HG03060 (cell line): ENCODE results near the gene BCL6B.
"Not testable (repeated sequence)": the region's sequence is repeated elsewhere in the genome, so short reads cannot be mapped to it uniquely, and the experiment has no call there.

Experiments used
- ATAC-seq: cut with Tn5 transposase; IDR thresholded peaks from one replicate; pipeline ENCODE4 v1.9.1; 2021; ENCODE audit warnings: low read depth, moderate number of reproducible peaks; ENCODE audit not compliant: unreplicated experiment

BCL6B gene, protein sequence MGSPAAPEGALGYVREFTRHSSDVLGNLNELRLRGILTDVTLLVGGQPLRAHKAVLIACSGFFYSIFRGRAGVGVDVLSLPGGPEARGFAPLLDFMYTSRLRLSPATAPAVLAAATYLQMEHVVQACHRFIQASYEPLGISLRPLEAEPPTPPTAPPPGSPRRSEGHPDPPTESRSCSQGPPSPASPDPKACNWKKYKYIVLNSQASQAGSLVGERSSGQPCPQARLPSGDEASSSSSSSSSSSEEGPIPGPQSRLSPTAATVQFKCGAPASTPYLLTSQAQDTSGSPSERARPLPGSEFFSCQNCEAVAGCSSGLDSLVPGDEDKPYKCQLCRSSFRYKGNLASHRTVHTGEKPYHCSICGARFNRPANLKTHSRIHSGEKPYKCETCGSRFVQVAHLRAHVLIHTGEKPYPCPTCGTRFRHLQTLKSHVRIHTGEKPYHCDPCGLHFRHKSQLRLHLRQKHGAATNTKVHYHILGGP

DNA sequence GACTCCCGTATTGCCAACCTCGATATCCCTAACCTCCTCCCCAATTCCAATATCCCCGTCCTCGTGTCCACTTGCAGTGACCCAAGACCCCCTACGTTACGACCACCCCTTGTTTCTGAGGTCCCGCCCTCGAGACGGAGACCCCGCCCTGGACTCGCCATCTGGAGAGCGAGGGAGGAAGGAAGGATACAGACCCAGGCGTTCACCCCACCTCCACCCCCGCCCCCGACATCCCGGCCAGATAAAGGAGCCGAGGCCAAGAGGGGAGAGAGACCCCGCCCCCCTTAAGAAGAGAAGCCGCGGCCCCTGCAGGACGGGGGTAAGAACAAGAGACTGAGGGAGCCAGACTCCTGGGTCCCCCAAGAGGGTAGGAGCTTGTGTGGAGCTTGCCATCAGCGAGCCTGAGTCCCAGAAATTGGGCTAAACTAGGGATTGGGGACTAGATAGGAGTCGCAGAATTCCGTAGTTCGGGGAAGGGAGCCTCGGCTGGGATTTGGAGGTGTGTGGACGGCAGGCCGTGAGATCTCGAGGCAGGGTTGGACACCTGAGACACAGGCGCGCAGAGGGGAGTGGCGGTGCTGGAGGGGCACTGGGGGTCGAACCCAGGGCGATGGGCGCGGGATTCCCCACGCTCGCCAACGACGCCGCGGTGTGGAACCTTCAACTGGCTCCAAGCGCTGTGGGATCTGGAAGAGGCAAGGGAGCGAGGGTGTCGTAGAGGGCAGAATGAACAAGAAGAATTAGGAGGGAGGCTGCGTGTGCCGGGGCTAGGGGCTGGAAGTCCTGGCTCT, at the start of gene BCL6B:
Gene BCL6B (plus strand): TSS at position 270 of the 791 bp plus-strand sequence. CDS start 622 bp downstream, outside the sequence.
- no peak for ATAC-seq

DNA sequence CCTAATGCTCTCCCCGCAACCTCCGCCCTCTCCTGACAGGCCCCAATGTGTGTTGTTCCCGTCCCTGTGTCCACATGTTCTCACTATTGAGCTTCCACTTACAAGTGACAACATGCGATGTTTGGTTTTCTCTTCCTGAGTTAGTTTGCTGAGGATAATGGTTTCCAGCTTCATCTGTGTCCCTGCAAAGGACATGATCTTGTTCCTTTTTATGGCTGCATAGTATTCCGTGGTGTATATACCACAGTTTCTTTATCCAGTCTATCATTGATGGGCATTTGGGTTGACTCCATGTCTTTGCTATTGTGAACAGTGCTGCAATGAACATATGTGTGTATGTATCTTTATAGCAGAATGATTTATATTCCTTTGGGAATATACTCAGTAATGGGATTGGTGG, 43.4 kb upstream of the BCL6B start:
- not testable (repeated sequence) for ATAC-seq

DNA sequence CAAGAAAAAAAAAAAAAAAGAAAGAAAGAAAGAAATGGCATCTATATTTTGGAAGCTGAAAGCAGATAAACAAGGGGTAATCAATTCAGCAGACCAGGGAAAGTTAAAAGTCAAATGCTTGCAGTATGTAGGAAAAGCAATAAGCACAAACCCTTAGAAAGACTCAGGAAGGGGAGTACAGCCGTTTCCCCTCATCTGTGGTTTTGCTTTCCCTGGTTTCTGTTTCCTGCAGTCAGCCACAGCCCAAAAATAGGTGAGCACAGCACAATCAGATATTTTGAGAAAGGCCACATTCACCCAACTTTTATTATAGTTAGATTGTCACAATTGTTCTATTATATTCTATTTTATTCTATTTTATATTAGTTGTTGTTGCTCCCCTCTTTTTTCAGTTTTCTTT, 41.4 kb upstream of the BCL6B start:
- no peak for ATAC-seq

DNA sequence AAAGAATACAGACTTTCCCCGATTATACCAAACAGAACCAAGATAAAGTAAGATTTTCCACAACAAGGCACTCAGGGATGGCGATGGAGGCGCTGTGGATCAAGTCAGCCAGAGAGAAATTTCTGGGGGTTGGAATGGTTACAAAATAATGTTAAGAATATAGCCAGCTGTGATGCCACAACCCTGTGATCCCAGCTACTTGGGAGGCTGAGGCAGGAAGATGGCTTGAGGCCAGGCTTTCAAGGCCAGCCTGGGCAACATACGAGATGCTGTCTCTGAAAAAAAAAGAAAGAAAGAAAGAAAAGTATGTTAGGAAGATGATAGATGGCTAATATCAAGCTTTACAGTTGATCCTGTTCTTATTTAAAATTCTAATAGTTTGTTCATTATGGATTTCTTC, 37.6 kb upstream of the BCL6B start:
- no peak for ATAC-seq

DNA sequence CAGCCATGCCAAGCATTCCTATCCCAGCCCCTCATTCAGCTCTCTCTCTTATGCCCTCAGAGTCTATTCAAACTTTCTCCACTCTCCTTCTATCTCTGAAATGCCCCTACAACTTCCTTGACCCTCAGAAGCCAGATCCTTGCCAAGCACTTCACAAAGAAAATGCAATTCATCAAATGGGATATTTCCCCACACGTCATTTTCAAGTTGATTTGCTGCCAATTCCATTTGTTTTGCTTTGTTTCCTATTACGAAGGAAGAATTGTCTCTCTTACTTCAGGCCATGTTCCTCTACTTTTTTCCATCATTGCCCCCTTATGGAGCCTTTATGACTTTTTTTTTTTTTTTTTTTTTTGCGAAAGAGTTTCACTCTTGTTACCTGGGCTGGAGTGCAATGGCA, 36.2 kb upstream of the BCL6B start:
- ATAC-seq, result no peak

DNA sequence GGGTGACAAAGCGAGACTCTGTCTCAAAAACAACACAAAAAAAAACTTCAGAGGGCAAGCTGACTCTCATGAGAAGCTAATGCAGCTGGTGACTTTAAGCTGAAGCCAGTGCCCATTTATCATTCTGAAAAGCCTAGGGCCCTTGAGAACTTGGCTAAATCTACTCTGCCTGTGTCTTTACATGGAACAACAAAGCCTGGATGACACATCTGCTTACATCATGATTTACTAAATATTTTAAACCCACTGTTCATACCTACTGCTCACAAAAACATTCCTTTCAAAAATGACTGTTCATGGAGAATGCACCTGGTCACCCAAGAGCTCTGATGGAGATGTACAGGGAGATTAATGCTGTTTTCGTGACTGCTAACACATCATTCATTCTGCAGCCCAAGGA, 33.1 kb upstream of the BCL6B start:
- no peak for ATAC-seq

DNA sequence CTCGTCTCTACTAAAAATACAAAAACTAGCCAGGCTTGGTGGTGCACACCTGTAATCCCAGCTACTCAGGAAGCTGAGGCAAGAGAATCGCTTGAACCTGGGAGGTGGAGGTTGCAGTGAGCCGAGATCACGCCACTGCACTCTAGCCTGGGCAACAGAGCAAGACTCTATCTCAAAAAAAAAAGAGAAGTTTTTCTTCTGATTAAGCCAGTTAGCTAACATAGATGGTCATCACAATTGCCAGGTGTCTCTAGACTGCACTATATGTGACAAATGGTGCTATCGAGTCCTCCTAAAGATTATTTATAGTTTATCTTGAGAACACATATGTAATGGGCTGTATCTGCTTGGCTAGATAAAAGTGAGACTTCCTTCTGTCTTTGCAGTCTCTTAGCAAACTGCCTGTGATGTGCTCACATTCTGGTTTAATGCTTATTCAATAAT, 29.2 kb upstream of the BCL6B start:
- ATAC-seq, result not testable (repeated sequence)

DNA sequence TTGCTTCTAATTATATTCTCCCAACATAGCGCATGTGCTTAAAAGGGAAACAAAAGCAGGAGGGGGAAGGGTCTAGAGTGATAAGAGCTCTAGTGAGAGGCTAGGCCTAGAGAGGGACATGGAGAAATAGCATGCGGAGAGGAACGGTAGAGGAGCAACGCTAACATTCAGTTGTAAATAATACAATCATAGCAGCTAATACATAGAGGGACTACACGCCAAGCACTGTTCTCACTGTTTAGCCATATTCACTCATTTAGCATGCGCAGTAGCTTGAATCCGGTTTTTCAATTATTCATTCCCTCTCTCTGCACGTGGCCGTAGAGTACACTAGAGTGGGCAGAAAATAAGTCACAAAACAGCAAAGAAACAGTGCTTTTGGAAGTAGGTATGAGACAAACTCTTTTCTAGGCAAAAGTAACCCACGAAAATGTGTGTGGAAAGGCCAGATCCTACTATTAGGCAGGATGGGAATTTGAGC, 28.7 kb upstream of the BCL6B start:
- ATAC-seq, result no peak

DNA sequence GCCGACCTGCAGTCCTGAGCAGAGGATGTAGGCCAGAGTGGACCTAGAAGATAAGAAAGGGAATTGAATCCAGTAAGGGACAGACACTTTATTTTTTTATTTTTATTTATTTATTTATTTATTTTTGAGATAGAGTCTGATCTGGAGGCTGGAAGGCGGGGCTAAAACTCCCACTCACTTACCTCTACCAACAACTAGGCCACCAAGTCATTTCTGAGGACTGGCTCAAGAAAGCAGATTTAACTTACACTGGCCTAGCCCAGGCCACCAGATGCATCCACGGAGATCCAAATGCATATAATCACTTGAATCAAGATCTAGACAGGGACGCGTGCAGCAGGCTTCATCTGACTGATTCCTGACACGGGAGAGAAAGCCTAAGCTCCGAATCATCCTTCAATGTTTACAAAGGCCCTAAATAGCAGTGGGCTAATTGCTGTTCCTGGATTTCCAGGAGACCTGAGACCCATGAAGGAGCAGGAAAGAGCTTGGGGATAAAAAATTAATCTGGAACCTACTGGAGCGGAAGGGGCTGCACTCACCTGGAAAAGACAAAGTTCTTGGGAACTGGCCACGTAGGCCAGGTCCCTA, 28.1 kb upstream of the BCL6B start:
- ATAC-seq, result no peak

DNA sequence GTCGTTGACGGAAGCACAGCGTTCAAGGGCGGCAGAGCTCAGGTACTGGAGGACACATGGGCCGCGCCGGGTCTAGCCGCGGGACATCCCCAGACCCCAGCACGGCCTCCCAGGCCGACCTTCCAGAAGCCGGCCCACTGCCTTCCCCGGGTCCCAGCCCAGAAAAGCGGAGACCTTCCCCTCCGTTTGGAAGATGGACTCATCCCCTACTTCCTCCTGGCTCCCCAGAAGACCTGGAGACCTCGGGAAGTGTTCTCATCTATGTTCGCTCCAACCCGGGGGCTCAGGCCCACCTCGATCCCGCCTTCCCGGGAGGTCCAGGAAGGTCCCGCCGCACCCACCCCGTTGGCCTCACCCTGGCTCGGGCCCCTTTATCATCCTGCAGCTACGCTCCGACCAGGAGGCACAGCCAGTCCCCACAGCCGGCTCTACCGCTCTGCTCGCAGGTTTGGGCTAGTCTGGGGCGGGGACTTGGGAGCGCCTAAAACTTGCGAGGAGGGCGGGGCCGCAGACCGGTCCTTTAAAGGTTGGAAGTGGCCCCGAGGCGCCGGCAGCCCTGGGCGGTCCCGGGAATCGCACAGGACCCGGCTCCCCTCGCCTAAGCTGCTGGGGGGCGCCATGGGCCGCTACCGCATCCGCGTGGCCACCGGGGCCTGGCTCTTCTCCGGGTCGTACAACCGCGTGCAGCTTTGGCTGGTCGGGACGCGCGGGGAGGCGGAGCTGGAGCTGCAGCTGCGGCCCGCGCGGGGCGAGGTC, 27.2 kb upstream of the BCL6B start, which contains the start of gene ALOX12:
Gene ALOX12 (plus strand): TSS at position 550 of the 756 bp plus-strand sequence. CDS start 69 bp downstream, at position 619.
- no peak for ATAC-seq

DNA sequence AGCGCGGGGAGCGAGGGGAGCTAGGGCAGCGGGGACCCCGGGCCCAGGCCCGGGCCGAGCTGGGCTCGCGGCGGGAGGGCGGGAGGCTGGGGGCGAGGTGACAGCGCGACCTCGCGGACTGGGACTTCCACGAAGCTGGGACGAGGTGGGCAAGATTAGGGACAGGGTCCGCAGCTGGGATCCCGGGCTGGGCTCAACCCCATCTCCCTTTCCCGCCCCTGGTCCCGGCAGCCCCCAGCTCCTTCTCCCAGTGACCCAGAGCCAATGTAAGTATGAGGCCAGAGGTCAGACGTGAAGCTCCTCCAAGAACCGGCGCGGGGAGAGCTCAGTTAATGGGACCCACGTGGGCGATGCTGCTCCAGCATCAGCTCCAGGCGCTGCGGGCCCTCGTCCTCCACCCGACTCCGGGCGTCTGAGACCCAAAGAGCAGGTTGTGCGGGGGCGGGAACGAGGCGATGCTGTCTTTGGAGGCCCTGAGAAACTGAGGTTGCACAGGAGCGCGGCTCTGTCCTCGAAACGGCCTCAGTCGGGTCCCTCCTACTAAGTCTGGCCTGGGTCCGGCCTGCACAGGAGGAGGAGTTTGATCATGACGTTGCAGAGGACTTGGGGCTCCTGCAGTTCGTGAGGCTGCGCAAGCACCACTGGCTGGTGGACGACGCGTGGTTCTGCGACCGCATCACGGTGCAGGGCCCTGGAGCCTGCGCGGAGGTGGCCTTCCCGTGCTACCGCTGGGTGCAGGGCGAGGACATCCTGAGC, 26.4 kb upstream of the BCL6B start:
- no peak for ATAC-seq

DNA sequence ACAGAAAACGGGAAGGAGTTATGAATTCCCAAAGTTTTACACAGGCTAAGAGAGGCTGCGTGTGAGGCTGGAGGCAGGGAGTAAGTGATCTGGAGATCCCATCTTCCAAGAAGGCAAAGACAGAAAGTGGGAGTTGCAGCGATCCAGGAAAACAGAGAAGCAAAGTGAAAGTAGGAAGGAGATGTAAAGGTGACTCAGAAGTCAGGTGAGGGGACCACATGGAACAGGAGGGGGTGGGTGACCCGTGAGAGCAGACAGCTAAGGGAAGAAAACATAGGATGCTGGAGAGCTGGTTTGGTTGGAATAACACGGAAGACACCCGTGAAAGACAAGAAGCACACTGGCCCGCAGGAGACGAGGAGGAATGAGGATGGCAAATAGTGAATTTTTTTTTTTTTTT, 25.7 kb upstream of the BCL6B start:
- ATAC-seq, result no peak

DNA sequence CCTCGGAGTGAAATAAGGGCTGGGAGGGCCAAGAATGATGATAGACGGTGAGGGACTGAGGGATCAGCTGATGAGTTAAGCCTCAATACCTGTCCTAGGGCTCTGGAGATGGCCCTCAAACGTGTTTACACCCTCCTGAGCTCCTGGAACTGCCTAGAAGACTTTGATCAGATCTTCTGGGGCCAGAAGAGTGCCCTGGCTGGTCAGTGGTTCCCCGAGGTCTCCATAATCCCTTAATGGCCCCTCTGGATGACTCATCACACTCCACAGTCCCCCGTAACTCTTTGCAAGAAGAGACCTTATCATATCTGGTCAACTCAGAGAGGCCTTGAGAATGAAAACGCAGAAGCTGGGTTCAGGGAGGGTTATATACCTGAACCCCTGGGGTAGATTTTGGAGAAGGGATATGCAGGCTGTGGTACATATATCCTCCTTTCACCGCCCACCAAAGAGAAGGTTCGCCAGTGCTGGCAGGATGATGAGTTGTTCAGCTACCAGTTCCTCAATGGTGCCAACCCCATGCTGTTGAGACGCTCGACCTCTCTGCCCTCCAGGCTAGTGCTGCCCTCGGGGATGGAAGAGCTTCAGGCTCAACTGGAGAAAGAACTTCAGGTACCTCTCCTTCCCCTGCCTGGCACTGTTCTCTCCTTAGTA, 23.9 kb upstream of the BCL6B start:
- ATAC-seq, result no peak

DNA sequence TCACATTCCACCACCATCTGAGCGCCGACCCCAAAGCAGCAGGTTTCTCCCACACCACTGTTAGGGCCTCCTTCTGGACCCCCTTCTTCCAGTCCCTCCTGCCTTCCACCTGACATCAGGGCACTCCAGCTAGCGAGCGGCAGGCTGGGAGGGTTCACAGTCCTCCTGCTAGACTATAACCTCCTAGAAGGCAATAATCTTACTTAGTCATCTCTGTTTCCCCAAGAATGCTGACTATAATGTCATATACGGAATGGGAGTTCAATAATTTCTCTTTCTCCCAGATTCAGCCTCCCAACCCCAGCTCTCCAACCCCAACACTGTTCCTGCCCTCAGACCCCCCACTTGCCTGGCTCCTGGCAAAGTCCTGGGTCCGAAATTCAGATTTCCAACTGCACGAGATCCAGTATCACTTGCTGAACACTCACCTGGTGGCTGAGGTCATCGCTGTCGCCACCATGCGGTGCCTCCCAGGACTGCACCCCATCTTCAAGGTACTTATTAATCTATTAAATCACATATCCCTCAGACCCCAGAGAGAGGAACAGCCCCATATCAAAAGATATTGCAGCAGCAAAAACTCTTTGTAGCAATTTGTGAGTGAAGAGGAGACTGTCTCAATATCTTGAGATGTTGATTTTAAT, 21.4 kb upstream of the BCL6B start:
- ATAC-seq, result no peak

DNA sequence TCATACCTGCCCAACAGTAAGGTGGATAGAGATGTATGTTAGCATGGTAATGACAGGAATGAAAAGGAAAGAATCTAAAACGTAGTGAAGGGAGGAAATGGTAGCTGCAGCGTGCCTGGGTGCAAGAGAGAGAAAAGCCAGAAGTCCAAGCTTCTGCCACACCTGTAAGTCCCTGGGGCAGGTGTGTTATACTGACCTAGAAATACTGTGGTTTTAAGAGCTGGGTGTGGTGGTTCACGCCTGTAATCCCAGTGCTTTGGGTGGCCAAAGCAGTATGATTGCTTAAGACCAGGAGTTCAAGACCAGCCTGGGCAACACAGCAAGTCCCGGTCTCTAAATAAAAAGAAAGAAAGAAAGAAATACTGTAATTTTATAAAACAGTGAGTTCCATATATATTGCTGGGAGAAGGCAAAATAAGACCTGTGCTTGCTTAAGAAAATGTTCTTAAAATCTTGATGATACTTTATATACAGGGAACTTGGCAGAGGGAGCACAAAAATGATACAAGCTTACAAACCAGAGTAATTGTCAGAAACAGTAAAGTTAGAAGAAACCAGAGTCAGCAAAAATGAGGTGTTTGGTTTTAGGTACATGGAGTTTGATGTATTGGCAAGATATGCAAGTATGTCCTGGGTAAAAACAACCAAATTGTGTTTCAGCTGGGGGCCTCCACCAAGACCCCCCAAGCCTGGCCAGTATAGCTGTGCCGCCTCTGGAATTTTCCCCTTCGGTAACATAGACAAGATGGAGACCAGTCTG, 20.4 kb upstream of the BCL6B start:
- no peak for ATAC-seq

DNA sequence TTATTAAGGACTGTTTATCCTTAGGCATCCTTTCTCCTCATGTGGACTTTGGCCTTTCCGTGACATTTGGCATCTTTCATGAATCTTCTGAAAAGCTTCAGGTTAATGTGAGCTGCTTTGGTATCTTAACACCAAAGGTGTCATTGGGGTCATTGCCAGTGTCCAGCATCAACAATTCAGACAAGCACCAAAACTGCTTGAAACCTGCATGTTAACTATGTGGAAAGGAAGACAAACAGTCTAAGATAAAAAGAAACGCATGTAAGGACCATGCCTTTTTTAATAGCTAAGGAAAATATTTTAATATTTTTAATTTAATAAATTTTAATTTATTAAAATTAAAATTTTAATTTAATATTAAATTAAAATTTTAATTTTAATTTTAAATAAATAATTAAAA, 19.1 kb upstream of the BCL6B start:
- no peak for ATAC-seq

DNA sequence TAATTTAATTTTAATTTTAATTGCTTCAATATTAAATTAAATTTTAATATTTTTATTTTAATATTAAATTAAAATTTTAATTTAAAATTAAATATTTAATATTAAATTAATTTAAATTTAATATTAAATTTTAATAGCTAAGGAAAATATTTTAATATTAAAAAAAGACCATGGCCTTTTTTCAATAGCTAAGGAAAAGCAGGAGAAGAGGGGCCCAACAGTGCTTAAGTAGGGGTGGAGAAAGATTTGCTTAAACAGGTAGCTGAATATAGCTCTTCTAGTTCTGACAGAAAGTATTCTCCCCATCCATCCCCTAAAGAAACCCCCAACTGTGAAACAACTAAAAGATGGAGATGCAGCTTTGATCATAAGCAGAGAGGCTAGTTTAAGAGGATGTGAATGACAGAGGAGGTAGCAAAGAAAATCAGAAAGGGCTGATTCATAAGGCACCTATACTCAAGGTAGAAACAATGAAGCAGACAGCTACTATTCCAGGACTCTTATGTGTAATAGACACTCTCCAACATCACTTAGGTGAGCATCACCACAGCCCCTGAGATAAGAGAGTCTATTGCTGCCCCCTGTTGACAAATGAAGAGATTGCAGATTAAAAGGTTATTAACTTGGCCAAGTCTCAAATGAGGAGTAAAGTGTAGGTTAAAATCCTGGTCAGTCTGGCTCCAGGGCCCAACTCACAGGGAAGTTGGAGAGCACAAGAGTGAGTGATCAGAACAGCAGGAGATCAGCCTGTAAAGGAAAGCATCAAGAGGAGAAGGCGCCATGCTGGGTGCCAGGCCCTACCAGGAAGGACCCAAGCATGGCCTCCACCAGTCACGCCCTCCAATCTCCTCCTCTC, 18.2 kb upstream of the BCL6B start:
- ATAC-seq, result no peak
